Measurements from ENCODE around the gene KRT33B.
"Not testable (repeated sequence)": the region's sequence is repeated elsewhere in the genome, so short reads cannot be mapped to it uniquely, and the experiment has no call there.

The KRT33B gene

GRCh38 chr17:41366070-41366469 lies 3.5 kb downstream of the KRT33B start:
- ChIA-PET CTCF (no interaction called here), POLR2A (no interaction called here)
- H3K27ac ChIP-seq (ENCODE audit: insufficient read depth in 1 of 2, low read depth in 1 of 2, low read length in 2 of 2, poor library complexity in 1 of 2, severe bottlenecking in 2 of 2), result no peak overlapping the region
- DNase-seq, result no peak
- no peak overlapping the region for H3K4me3 ChIP-seq (ENCODE audit: control insufficient read depth in 1 of 7, extremely low read depth in 1 of 7, insufficient read depth in 4 of 7, low read depth in 2 of 7, low read length in 6 of 7)
- no peaks in the 10 kb centered on the region for H3K4me1 ChIP-seq (ENCODE audit: control extremely low read depth in 1 of 4, control insufficient read depth in 4 of 4, insufficient read depth in 4 of 4, low read length in 3 of 4)
- H3K36me3 ChIP-seq (ENCODE audit: control insufficient read depth in 4 of 4, insufficient read depth in 4 of 4, low read length in 3 of 4), result no peaks in the 10 kb centered on the region
- peaks cover 0 to 8% (median under 1%) of the 10 kb centered on the region in 5 experiments for H3K27me3 ChIP-seq (replicated peaks in 2 of 5; ENCODE audit: control insufficient read depth in 4 of 5, insufficient read depth in 5 of 5, low read length in 4 of 5)
- H3K9me3 ChIP-seq (ENCODE audit: control extremely low read depth in 1 of 5, control insufficient read depth in 4 of 5, insufficient read depth in 2 of 5, low read depth in 1 of 5, low read length in 4 of 5), result no peaks in the 10 kb centered on the region

- no peak for DNase-seq
- Histone ChIP-seq H3K36me3 (ENCODE audit: control insufficient read depth in 4 of 4, insufficient read depth in 4 of 4, low read length in 3 of 4) (no peaks in the 10 kb centered on the region), H3K27ac (ENCODE audit: insufficient read depth in 1 of 2, low read depth in 1 of 2, low read length in 2 of 2, poor library complexity in 1 of 2, severe bottlenecking in 2 of 2) (no peak overlapping the region), H3K9me3 (ENCODE audit: control extremely low read depth in 1 of 5, control insufficient read depth in 4 of 5, insufficient read depth in 2 of 5, low read depth in 1 of 5, low read length in 4 of 5) (peaks cover 0 to 8% (median 0%) of the 10 kb centered on the region in 5 experiments), H3K4me1 (ENCODE audit: control extremely low read depth in 1 of 4, control insufficient read depth in 4 of 4, insufficient read depth in 4 of 4, low read length in 3 of 4) (no peaks in the 10 kb centered on the region), H3K4me3 (ENCODE audit: control insufficient read depth in 1 of 7, extremely low read depth in 1 of 7, insufficient read depth in 4 of 7, low read depth in 2 of 7, low read length in 6 of 7) (no peak overlapping the region), H3K27me3 (replicated peaks in 2 of 5; ENCODE audit: control insufficient read depth in 4 of 5, insufficient read depth in 5 of 5, low read length in 4 of 5) (peaks cover 0 to 6% (median 2%) of the 10 kb centered on the region in 5 experiments)
- POLR2A ChIA-PET, result no interaction called here
- CTCF ChIA-PET, result no interaction called here
- 96% methylated on average over 2 of the region's 2 CpGs for WGBS (ENCODE audit: insufficient coverage)
Measured at GRCh38 chr17:41363881-41364280, 5.7 kb downstream of the KRT33B start.

DNA sequence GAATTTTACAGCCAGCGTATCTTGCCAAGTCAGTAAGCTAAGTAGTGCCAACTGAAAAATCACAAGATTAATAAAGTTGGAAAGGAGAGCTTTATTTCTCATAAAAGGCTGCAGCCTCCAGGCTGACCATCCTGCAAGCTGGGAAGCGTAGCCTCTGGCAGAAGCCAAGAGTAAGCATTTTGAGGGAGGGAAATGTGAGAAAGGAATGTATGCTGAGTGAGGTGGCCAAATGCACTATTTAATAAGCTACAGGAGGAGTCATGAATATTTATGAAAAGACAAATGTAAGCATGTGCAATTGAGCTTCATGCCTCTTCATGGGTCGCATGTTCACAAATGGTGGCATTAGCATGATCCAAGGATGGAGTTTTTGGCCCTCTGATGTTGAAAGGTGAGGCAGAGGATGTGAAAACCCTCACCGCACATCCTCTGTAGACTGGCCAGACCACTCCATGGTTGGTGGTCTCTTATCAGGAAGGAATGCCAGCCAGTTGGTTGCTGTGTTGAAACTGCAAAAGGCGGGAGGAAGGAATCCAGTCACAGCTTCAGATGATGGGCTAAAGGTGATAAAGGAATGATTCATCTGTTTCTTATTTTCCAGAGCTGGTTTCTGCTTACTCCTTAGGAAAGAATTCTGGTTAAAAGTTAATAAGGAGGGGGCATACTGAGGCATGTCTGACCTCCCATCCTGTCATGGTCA lies 9.2 kb downstream of the KRT33B start:
- Histone ChIP-seq H3K9me3 (ENCODE audit: control extremely low read depth in 1 of 5, control insufficient read depth in 4 of 5, insufficient read depth in 2 of 5, low read depth in 1 of 5, low read length in 4 of 5) (peaks cover 0 to 9% (median 2%) of the 10 kb centered on the region in 5 experiments), H3K36me3 (ENCODE audit: control insufficient read depth in 4 of 4, insufficient read depth in 4 of 4, low read length in 3 of 4) (no peaks in the 10 kb centered on the region), H3K27ac (ENCODE audit: insufficient read depth in 1 of 2, low read depth in 1 of 2, low read length in 2 of 2, poor library complexity in 1 of 2, severe bottlenecking in 2 of 2) (no peak overlapping the region), H3K4me3 (ENCODE audit: control insufficient read depth in 1 of 7, extremely low read depth in 1 of 7, insufficient read depth in 4 of 7, low read depth in 2 of 7, low read length in 6 of 7) (no peak overlapping the region), H3K4me1 (ENCODE audit: control extremely low read depth in 1 of 4, control insufficient read depth in 4 of 4, insufficient read depth in 4 of 4, low read length in 3 of 4) (no peaks in the 10 kb centered on the region), H3K27me3 (replicated peaks in 2 of 5; ENCODE audit: control insufficient read depth in 4 of 5, insufficient read depth in 5 of 5, low read length in 4 of 5) (peaks cover 2 to 9% (median 2%) of the 10 kb centered on the region in 5 experiments)
- DNase-seq, result no peak
- ChIA-PET POLR2A (no interaction called here), CTCF (no interaction called here)
- WGBS (ENCODE audit: insufficient coverage), result 94% methylated on average over 4 of the region's 5 CpGs

GRCh38 chr17:41354536-41354935 lies 15.1 kb downstream of the KRT33B start:
- H3K27me3 ChIP-seq (replicated peaks in 2 of 5; ENCODE audit: control insufficient read depth in 4 of 5, insufficient read depth in 5 of 5, low read length in 4 of 5), result peaks cover 0 to 6% (median 2%) of the 10 kb centered on the region in 5 experiments
- no peak overlapping the region for H3K27ac ChIP-seq (ENCODE audit: insufficient read depth in 1 of 2, low read depth in 1 of 2, low read length in 2 of 2, poor library complexity in 1 of 2, severe bottlenecking in 2 of 2)
- no peak overlapping the region for H3K4me3 ChIP-seq (ENCODE audit: control insufficient read depth in 1 of 7, extremely low read depth in 1 of 7, insufficient read depth in 4 of 7, low read depth in 2 of 7, low read length in 6 of 7)
- POLR2A ChIA-PET, result no interaction called here
- no peaks in the 10 kb centered on the region for H3K36me3 ChIP-seq (ENCODE audit: control insufficient read depth in 4 of 4, insufficient read depth in 4 of 4, low read length in 3 of 4)
- H3K4me1 ChIP-seq (ENCODE audit: control extremely low read depth in 1 of 4, control insufficient read depth in 4 of 4, insufficient read depth in 4 of 4, low read length in 3 of 4), result no peaks in the 10 kb centered on the region
- DNase-seq, result peak in 2 of 3 donors; percentile 12 to 17
- 75% methylated on average over 1 of the region's 4 CpGs for WGBS (ENCODE audit: insufficient coverage)
- H3K9me3 ChIP-seq (ENCODE audit: control extremely low read depth in 1 of 5, control insufficient read depth in 4 of 5, insufficient read depth in 2 of 5, low read depth in 1 of 5, low read length in 4 of 5), result peaks cover 0 to 2% (median 1%) of the 10 kb centered on the region in 5 experiments
- CTCF ChIA-PET, result no interaction called here

GRCh38 chr17:41352597-41353366 lies 16.8 kb downstream of the KRT33B start:
- CTCF ChIA-PET, result no interaction called here

GRCh38 chr17:41351177-41351576 lies 18.4 kb downstream of the KRT33B start:
- no peak for DNase-seq
- no CpG with 5 or more reads among the region's 2 CpGs for WGBS (ENCODE audit: insufficient coverage)
- H3K4me1 ChIP-seq (ENCODE audit: control extremely low read depth in 1 of 4, control insufficient read depth in 4 of 4, insufficient read depth in 4 of 4, low read length in 3 of 4), result no peaks in the 10 kb centered on the region
- H3K36me3 ChIP-seq (ENCODE audit: control insufficient read depth in 4 of 4, insufficient read depth in 4 of 4, low read length in 3 of 4), result no peaks in the 10 kb centered on the region
- H3K27me3 ChIP-seq (replicated peaks in 2 of 5; ENCODE audit: control insufficient read depth in 4 of 5, insufficient read depth in 5 of 5, low read length in 4 of 5), result peaks cover 0 to 3% (median 2%) of the 10 kb centered on the region in 5 experiments
- ChIA-PET POLR2A (no interaction called here), CTCF (no interaction called here)
- no peak overlapping the region for H3K27ac ChIP-seq (ENCODE audit: insufficient read depth in 1 of 2, low read depth in 1 of 2, low read length in 2 of 2, poor library complexity in 1 of 2, severe bottlenecking in 2 of 2)
- peaks cover 0 to 2% (median 0%) of the 10 kb centered on the region in 5 experiments for H3K9me3 ChIP-seq (ENCODE audit: control extremely low read depth in 1 of 5, control insufficient read depth in 4 of 5, insufficient read depth in 2 of 5, low read depth in 1 of 5, low read length in 4 of 5)
- H3K4me3 ChIP-seq (ENCODE audit: control insufficient read depth in 1 of 7, extremely low read depth in 1 of 7, insufficient read depth in 4 of 7, low read depth in 2 of 7, low read length in 6 of 7), result no peak overlapping the region

More at GRCh38 chr17:41352597-41353366, 16.8 kb downstream of the KRT33B start:
- no peak overlapping the region for H3K4me3 ChIP-seq (ENCODE audit: control insufficient read depth in 1 of 7, extremely low read depth in 1 of 7, insufficient read depth in 4 of 7, low read depth in 2 of 7, low read length in 6 of 7)
- peaks cover 0 to 6% (median 3%) of the 10 kb centered on the region in 5 experiments for H3K27me3 ChIP-seq (replicated peaks in 2 of 5; ENCODE audit: control insufficient read depth in 4 of 5, insufficient read depth in 5 of 5, low read length in 4 of 5)
- no peaks in the 10 kb centered on the region for H3K4me1 ChIP-seq (ENCODE audit: control extremely low read depth in 1 of 4, control insufficient read depth in 4 of 4, insufficient read depth in 4 of 4, low read length in 3 of 4)
- no peak for DNase-seq
- 83% methylated on average over 1 of the region's 7 CpGs for WGBS (ENCODE audit: insufficient coverage)
- H3K9me3 ChIP-seq (ENCODE audit: control extremely low read depth in 1 of 5, control insufficient read depth in 4 of 5, insufficient read depth in 2 of 5, low read depth in 1 of 5, low read length in 4 of 5), result peaks cover 0 to 2% (median 0%) of the 10 kb centered on the region in 5 experiments
- no peak overlapping the region for H3K27ac ChIP-seq (ENCODE audit: insufficient read depth in 1 of 2, low read depth in 1 of 2, low read length in 2 of 2, poor library complexity in 1 of 2, severe bottlenecking in 2 of 2)
- POLR2A ChIA-PET, result no interaction called here
- H3K36me3 ChIP-seq (ENCODE audit: control insufficient read depth in 4 of 4, insufficient read depth in 4 of 4, low read length in 3 of 4), result no peaks in the 10 kb centered on the region

GRCh38 chr17:41350381-41350878 lies 19.2 kb downstream of the KRT33B start, which contains the start of gene KRT33A:
TSS of gene KRT33A (minus strand) at chr17:41350828. CDS start at chr17:41350767, 61 bp downstream.
- H3K36me3 ChIP-seq (ENCODE audit: control insufficient read depth in 4 of 4, insufficient read depth in 4 of 4, low read length in 3 of 4); H3K4me3 ChIP-seq (ENCODE audit: control insufficient read depth in 1 of 7, extremely low read depth in 1 of 7, insufficient read depth in 4 of 7, low read depth in 2 of 7, low read length in 6 of 7); DNase-seq; H3K4me1 ChIP-seq (ENCODE audit: control extremely low read depth in 1 of 4, control insufficient read depth in 4 of 4, insufficient read depth in 4 of 4, low read length in 3 of 4); H3K9me3 ChIP-seq (ENCODE audit: control extremely low read depth in 1 of 5, control insufficient read depth in 4 of 5, insufficient read depth in 2 of 5, low read depth in 1 of 5, low read length in 4 of 5); POLR2A ChIA-PET; H3K27ac ChIP-seq (ENCODE audit: insufficient read depth in 1 of 2, low read depth in 1 of 2, low read length in 2 of 2, poor library complexity in 1 of 2, severe bottlenecking in 2 of 2); H3K27me3 ChIP-seq (replicated peaks in 2 of 5; ENCODE audit: control insufficient read depth in 4 of 5, insufficient read depth in 5 of 5, low read length in 4 of 5): not testable (repeated sequence)
- CTCF ChIA-PET, result interaction anchor here (0.6 to 1.2 kb wide), 2 partner anchors 21 to 25 kb away, joined by 3 read pairs; no protein-coding TSS in a partner anchor
- 98% methylated on average over 6 of the region's 16 CpGs for WGBS (ENCODE audit: insufficient coverage)
